ENCODE results near the gene DZIP3. TPM values are rescaled to one million over a fixed set of nuclear protein-coding genes. Genes with fewer than 3 reads are reported as not detected.

DZIP3 gene
- total and polyA plus RNA-seq, 10 of the 15 experiments (the other 5 are each of a cell fraction or from before 2014, with no cell fraction given): 4.3 to 15.6 (median 9.2) TPM

DNA sequence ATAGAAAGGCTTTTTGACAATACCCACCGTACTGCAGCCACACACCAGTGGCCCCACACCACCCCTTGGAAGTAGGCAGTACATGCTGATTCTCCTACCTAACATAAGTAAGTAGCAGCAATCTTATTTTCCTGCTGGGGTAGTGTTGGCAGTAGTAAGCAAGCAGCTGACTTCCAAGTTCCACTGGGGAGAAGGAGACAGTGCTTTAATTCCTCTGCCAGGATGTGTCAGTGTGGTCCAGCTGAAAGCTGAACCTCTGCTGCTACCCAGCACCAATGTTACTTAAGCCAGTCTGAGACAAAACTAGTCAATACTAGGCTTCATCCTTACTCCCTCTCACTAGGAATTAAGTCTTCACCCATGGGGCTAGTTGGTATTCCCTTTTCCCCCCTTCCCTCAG lies 74.7 kb downstream of the DZIP3 start:
- Histone ChIP-seq H2AFZ (ENCODE audit: control insufficient read depth, low read depth, low read length) (no peak overlapping the region), H3K4me1 (ENCODE audit: control insufficient read depth, insufficient read depth, low read length) (no peaks in the 10 kb centered on the region), H3K9ac (ENCODE audit: control insufficient read depth, insufficient read depth, low read length) (no peak overlapping the region), H3K9me3 (replicated peaks; ENCODE audit: control insufficient read depth, insufficient read depth, low read length) (no peaks in the 10 kb centered on the region), H3K4me2 (ENCODE audit: control insufficient read depth, insufficient read depth) (no peak overlapping the region), H4K20me1 (ENCODE audit: control insufficient read depth, insufficient read depth) (no peaks in the 10 kb centered on the region), H3K79me2 (ENCODE audit: control insufficient read depth, insufficient read depth, low read length) (no peaks in the 10 kb centered on the region), H3K27me3 (replicated peaks in 1 of 2; ENCODE audit: control insufficient read depth in 2 of 2, insufficient read depth in 2 of 2, low read length in 1 of 2) (no peaks in the 10 kb centered on the region), H3K36me3 (ENCODE audit: control insufficient read depth in 2 of 2, insufficient read depth in 2 of 2, low read length in 1 of 2) (no peaks in the 10 kb centered on the region), H3K27ac (ENCODE audit: control insufficient read depth, insufficient read depth) (no peak overlapping the region), H3K4me3 (no peak overlapping the region)
- ChIA-PET RAD21 (ENCODE audit: unreplicated experiment) (interaction anchor here (1.3 to 3.9 kb wide), 2 partner anchors 251 to 355 kb away, joined by 3 to 17 read pairs; no protein-coding TSS in a partner anchor), POLR2A (no interaction called here), SMC1A (ENCODE audit: uncharacterized antibody, unreplicated experiment) (interaction anchor here (0.9 to 5.2 kb wide), 3 partner anchors 113 to 255 kb away, joined by 4 to 41 read pairs (median 4); no protein-coding TSS in a partner anchor), CTCF (interaction anchor here (0.6 to 4.5 kb wide), 13 partner anchors 8 to 435 kb away, joined by 3 to 73 read pairs (median 5); no protein-coding TSS in a partner anchor)
- in situ Hi-C loops (cut with MboI) (loop anchor here (5.0 to 25.0 kb wide), 2 partner anchors 253 to 423 kb away; no protein-coding TSS in a partner anchor), intact Hi-C loops (cut with micrococcal nuclease; ENCODE audit: unreplicated experiment) (no loop called here)
- TF ChIP-seq, protein P1, sequence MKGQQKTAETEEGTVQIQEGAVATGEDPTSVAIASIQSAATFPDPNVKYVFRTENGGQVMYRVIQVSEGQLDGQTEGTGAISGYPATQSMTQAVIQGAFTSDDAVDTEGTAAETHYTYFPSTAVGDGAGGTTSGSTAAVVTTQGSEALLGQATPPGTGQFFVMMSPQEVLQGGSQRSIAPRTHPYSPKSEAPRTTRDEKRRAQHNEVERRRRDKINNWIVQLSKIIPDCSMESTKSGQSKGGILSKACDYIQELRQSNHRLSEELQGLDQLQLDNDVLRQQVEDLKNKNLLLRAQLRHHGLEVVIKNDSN (IDR thresholded peaks at IDR 0.05; ENCODE audit: borderline replicate concordance, extremely low read length, insufficient read depth, low read depth, low read length): no peak
- TF ChIP-seq RBBP5 (conservative IDR thresholded peaks at IDR 0.05) (no peak), BHLHE40 (IDR thresholded peaks at IDR 0.05; ENCODE audit: borderline replicate concordance in 1 of 2, low read depth in 2 of 2, low read length in 1 of 2) (no peak), CHD2 (IDR thresholded peaks at IDR 0.05; ENCODE audit: borderline replicate concordance, low read depth, low read length) (no peak), MTA3 (IDR thresholded peaks at IDR 0.05; ENCODE audit: borderline replicate concordance, low read length) (no peak), CREM (IDR thresholded peaks at IDR 0.05; ENCODE audit: low read depth) (no peak), SIN3A (IDR thresholded peaks at IDR 0.05; ENCODE audit: low read depth, low read length) (no peak), RCOR1 (conservative IDR thresholded peaks at IDR 0.05; ENCODE audit: low read depth, low read length) (no peak), CBX3 (IDR thresholded peaks at IDR 0.05; ENCODE audit: borderline replicate concordance, low read depth) (no peak)
- TF ChIP-seq, protein P2, sequence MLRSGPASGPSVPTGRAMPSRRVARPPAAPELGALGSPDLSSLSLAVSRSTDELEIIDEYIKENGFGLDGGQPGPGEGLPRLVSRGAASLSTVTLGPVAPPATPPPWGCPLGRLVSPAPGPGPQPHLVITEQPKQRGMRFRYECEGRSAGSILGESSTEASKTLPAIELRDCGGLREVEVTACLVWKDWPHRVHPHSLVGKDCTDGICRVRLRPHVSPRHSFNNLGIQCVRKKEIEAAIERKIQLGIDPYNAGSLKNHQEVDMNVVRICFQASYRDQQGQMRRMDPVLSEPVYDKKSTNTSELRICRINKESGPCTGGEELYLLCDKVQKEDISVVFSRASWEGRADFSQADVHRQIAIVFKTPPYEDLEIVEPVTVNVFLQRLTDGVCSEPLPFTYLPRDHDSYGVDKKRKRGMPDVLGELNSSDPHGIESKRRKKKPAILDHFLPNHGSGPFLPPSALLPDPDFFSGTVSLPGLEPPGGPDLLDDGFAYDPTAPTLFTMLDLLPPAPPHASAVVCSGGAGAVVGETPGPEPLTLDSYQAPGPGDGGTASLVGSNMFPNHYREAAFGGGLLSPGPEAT (IDR thresholded peaks at IDR 0.05; ENCODE audit: low read depth): no peak
- TF ChIP-seq, protein P3, sequence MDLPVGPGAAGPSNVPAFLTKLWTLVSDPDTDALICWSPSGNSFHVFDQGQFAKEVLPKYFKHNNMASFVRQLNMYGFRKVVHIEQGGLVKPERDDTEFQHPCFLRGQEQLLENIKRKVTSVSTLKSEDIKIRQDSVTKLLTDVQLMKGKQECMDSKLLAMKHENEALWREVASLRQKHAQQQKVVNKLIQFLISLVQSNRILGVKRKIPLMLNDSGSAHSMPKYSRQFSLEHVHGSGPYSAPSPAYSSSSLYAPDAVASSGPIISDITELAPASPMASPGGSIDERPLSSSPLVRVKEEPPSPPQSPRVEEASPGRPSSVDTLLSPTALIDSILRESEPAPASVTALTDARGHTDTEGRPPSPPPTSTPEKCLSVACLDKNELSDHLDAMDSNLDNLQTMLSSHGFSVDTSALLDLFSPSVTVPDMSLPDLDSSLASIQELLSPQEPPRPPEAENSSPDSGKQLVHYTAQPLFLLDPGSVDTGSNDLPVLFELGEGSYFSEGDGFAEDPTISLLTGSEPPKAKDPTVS (IDR thresholded peaks at IDR 0.05; ENCODE audit: low read depth, low read length): no peak
- TF ChIP-seq, protein P4, sequence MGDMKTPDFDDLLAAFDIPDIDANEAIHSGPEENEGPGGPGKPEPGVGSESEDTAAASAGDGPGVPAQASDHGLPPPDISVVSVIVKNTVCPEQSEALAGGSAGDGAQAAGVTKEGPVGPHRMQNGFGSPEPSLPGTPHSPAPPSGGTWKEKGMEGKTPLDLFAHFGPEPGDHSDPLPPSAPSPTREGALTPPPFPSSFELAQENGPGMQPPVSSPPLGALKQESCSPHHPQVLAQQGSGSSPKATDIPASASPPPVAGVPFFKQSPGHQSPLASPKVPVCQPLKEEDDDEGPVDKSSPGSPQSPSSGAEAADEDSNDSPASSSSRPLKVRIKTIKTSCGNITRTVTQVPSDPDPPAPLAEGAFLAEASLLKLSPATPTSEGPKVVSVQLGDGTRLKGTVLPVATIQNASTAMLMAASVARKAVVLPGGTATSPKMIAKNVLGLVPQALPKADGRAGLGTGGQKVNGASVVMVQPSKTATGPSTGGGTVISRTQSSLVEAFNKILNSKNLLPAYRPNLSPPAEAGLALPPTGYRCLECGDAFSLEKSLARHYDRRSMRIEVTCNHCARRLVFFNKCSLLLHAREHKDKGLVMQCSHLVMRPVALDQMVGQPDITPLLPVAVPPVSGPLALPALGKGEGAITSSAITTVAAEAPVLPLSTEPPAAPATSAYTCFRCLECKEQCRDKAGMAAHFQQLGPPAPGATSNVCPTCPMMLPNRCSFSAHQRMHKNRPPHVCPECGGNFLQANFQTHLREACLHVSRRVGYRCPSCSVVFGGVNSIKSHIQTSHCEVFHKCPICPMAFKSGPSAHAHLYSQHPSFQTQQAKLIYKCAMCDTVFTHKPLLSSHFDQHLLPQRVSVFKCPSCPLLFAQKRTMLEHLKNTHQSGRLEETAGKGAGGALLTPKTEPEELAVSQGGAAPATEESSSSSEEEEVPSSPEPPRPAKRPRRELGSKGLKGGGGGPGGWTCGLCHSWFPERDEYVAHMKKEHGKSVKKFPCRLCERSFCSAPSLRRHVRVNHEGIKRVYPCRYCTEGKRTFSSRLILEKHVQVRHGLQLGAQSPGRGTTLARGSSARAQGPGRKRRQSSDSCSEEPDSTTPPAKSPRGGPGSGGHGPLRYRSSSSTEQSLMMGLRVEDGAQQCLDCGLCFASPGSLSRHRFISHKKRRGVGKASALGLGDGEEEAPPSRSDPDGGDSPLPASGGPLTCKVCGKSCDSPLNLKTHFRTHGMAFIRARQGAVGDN (IDR thresholded peaks at IDR 0.05): no peak
- 87% methylated on average over 1 of the region's 1 CpG for WGBS (ENCODE audit: insufficient coverage, insufficient replicate concordance, low lambda C conversion rate, missing lambda C conversion rate)
- FAIRE-seq: no peak
- no peak for ATAC-seq
- no peak for DNase-seq (ENCODE audit: low read depth, low spot score)
- no TSS peak for BruUV-seq (replicated peaks)
